Colon (tissue), 2 donors: ENCODE measurements around the gene ABHD4.
"Not testable (repeated sequence)": the region's sequence is repeated elsewhere in the genome, so short reads cannot be mapped to it uniquely, and the experiment has no call there.

Experiments
- FAIRE-seq: peaks from 2 replicates; lab custom pipeline; 2012; peaks lifted over from hg19 to GRCh38; lab: Jason Lieb, UNC
- donor health status: control.
- donor health status: control.

Gene ABHD4

GRCh38 chr14:22561661-22562579, 36.2 kb upstream of the ABHD4 start:
- FAIRE-seq = no peak

DNA sequence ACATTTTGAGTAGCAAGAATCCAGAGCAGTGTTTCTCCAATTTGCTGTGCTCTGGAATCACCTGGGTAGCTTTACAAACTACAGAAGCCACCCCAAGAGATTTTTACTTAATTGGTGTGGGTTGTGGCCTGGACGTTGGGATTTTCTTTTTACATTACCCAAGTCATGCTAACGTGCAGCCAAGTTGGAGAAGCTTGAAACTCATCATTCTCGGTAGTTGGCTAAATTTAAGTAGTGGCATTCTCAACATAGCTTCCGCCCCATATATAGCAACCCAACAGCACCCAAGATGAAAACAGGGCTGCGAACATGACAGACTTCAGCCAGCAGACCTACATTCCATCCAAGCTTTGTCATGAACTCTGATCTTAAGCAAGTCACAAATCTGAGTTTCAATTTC, 34.1 kb upstream of the ABHD4 start:
- no peak for FAIRE-seq

DNA sequence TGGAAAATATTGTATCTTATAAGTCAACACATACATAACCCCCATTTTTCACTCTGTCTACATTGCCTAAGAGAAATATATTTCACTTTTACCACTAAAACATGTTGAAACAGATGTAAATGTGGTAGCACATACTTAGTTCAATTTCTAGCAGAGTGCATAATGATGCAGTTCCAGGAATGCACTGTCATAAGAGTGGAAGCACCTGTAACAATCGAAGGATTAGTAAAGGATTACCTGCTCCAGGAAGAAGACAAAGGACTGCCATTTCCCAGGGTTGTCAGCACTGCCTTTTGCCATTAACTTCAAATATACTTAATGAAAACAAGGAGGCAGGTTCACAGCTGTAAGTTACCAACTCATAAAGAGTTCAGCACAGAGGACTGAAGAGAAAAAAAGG, 33.6 kb upstream of the ABHD4 start:
- no peak for FAIRE-seq

DNA sequence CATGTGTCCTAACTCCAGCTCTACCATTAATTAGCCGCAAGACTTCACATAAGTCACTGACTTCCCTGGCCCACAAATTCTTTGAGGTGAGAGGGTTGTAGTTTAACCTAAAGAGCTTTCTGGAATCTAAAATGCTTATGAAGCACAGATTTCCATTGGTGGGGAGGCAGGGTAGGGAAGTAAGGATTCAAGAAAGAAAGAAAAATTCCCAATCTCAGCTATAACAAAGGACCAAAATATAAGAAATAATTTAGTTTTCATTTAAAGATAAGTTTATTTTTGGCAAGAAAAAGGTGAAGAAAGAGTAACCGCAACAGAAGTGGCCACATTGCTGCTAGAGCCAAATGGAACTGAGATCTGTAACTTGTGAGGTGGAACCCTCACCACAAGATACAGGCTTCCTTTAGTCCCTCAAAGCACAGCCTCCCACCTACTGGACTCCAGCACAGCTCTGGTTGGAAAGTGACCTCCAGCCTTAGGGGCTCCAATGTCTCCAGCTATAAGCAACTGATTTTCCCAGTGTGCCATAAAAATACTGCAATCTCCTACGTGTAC, 32.6 kb upstream of the ABHD4 start:
- no peak for FAIRE-seq

DNA sequence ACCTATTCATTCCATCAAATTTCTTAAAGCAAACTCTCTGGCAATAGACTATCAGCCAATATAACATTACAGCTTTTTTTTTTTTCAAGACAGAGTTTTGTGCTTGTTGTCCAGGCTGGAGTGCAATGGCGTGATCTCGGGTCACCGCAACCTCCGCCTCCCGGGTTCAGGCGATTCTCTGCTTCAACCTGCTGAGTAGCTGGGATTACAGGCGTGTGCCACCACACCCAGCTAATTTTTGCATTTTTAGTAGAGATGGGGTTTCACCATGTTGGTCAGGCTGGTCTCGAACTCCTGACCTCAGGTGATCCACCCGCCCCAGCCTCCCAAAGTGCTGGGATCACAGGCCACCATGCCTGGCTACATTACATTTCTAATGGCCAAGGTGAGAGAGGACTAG, 31.8 kb upstream of the ABHD4 start:
- FAIRE-seq = not testable (repeated sequence)

GRCh38 chr14:22566845-22567244, 31.3 kb upstream of the ABHD4 start:
- no peak for FAIRE-seq

- FAIRE-seq = no peak
Measured at GRCh38 chr14:22567437-22567836, 30.7 kb upstream of the ABHD4 start.

- no peak for FAIRE-seq
Measured at GRCh38 chr14:22569106-22569736, 28.9 kb upstream of the ABHD4 start.

DNA sequence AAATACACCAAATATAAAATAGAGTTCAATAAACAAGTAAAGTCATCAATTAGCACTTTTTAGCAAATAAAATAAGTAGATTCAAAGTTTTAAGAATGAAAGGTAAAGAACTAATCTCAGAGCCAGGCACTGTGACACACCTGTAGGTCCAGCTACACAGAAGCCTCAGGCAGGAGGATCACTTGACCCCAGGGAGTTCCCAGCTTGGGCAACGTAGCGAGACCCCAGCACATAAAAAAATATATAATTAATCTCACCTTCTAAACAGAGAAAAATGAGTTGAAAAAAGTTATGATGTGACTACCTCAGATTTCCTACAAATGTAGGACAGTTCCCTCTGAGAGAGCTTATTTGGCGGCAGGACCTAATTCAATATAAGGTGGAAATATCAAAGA, 28.4 kb upstream of the ABHD4 start:
- no peak for FAIRE-seq

DNA sequence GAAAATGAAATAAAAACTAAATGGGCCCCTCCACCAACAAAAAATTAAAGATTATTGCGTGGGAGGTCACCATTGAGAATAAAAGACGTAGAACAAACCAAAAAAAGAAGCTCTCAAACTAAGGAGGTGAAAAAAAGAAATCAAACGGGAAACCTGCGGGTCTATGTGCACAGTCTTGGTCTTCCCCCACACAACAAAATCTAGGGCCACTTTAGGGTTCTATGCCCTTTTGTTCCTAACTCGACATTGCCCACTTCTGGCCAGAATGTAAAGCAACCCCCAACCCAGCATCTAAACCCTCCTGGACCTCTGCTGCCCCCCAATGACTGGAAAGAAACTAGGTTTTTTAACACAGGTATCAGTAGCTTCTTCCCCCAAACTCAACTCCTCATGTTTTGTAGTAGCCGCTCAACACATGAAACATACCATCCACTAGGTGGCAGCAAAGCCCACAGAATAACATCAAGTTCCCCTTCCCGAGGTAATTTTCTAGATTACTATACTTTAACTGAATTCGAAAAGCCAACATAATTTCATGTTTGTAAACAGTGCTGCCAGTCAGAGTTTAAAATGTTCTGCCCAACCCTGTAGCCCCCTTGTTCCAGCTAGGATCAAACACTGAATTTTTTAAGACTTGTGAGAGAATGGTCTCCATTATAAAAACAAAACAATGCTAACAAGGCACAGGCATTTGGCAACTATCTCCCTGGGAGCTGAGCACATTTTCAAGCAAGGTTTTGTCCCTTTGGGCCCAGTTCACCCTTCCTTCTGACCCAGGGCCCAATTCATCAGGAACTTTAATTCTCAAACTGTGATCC, 27.8 kb upstream of the ABHD4 start:
- FAIRE-seq = no peak

- FAIRE-seq = no peak
Measured at GRCh38 chr14:22572562-22573058, 25.5 kb upstream of the ABHD4 start.

GRCh38 chr14:22573804-22574203, 24.3 kb upstream of the ABHD4 start:
- no peak for FAIRE-seq

- no peak for FAIRE-seq
Measured at GRCh38 chr14:22577334-22577908, 20.7 kb upstream of the ABHD4 start.

GRCh38 chr14:22579236-22579635, 18.9 kb upstream of the ABHD4 start:
- no peak for FAIRE-seq

DNA sequence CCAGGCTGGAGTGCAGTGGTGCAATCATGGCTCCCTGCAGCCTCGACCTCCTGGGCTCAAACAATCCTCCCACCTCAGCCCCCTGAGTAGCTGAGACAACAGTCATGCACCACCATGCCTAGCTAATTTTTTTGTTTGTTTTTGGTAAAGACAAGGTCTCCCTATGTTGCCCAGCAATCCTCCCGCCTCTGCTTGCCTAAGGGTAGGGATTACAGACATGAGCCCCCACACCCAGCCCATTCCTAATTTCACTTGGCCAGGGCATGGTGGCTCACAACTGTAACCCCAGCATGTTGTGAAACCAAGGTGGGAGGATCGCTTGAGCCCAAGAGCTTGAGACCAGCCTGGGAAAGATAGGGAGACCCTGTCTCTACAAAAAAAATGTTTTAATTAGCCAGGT, 18.2 kb upstream of the ABHD4 start:
- FAIRE-seq = no peak

GRCh38 chr14:22580625-22581024, 17.5 kb upstream of the ABHD4 start:
- no peak for FAIRE-seq

- no peak for FAIRE-seq
Measured at GRCh38 chr14:22583994-22584393, 14.1 kb upstream of the ABHD4 start.

GRCh38 chr14:22587247-22587646, 10.9 kb upstream of the ABHD4 start:
- FAIRE-seq = no peak

- not testable (repeated sequence) for FAIRE-seq
Measured at GRCh38 chr14:22587677-22588422, 10.2 kb upstream of the ABHD4 start.

DNA sequence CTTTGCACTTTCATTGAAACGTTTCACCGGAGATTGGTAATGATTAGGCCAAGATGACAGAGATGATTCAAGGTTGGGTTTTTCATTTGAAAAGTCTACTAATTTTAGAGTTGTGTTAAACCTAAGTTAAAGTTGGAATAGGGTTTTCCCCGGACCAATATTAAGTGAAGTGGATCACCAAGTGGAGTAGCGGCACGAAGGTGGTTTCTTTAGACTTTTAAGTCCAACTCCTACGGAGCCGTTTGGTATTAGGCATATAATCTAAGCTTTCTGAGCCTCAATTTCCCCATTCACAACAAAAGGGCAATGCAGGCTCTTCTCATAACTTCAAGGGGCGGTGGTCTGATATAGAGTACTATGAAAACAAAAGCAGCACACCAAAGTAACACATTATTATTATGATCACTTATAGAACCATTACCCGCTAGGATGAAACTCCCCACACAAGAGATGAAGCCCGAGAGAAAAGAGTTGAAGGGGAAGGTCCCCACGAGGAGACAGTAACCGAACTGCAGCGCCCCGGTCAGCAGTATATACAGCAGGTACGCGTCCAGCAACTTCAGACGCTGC, 9.5 kb upstream of the ABHD4 start:
- FAIRE-seq = no peak
